Gastroesophageal sphincter (tissue), 3 donors: ENCODE data around the gene CMIP.
"Not testable (repeated sequence)": the region's sequence is repeated elsewhere in the genome, so short reads cannot be mapped to it uniquely, and the experiment has no call there.

Experiments used
- CTCF ChIP-seq, 4 experiments: fragments of 200-600 bp in 2 of 4; fragments of 450-650 bp in 2 of 4; sonication (generic) in 1 of 4; IDR thresholded peaks; one replicate each; pipeline ENCODE4 v1.5.1; 2017 to 2019; ENCODE audit warnings: antibody characterized with exemption in 4 of 4, mild to moderate bottlenecking in 2 of 4, moderate library complexity in 2 of 4
- EP300 ChIP-seq: sonication (generic); formaldehyde crosslinking; IDR thresholded peaks from one replicate; pipeline ENCODE4 v1.6.1; 2017; ENCODE audit warnings: antibody characterized with exemption, mild to moderate bottlenecking
- POLR2A ChIP-seq, 2 donors: fragments of 450-650 bp; IDR thresholded peaks; one replicate each; pipeline ENCODE4 v1.6.1; 2017; ENCODE audit warnings: antibody characterized with exemption in 2 of 2, mild to moderate bottlenecking in 2 of 2, moderate library complexity in 1 of 2

DNA sequence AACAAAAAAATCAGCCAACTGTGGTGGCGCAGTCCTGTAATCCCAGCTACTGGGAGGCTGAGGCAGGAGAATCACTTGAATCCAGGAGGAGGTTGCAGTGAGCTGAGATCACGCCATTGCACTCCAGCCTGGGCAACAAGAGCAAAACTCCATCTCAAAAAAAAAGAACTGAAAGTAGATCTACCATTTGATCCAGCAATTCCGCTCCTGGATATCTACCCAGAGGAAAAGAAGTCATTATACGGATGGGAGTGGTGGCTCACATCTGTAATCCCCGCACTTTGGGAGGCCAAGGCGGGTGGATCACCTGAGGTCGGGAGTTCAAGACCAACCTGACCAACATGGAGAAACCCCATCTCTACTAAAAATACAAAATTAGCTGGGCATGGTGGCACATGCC is 22.5 kb upstream of the CMIP start:
- TF ChIP-seq EP300; CTCF (IDR thresholded peaks at IDR 0.05); POLR2A (IDR thresholded peaks at IDR 0.05): not testable (repeated sequence)
